SKM-1 (cell line): ENCODE data around the gene SLC8A1.

Experiments
- DNase-seq: peaks from one replicate; lab custom pipeline; 2025; ENCODE audit not compliant: unreplicated experiment; lab: John Stamatoyannopoulos, UW

SLC8A1 gene

GRCh38 chr2:40458271-40458794 is 6.4 kb upstream of the SLC8A1 start:
- no peak for DNase-seq

GRCh38 chr2:40457837-40458236 is 5.9 kb upstream of the SLC8A1 start:
- no peak for DNase-seq

- DNase-seq = no peak
Measured at GRCh38 chr2:40457366-40457765, 5.5 kb upstream of the SLC8A1 start.

- no peak for DNase-seq
Measured at GRCh38 chr2:40456926-40457325, 5.0 kb upstream of the SLC8A1 start.

GRCh38 chr2:40455661-40456060 is 3.8 kb upstream of the SLC8A1 start:
- peak; percentile 81 for DNase-seq

GRCh38 chr2:40454321-40454720 is 2.4 kb upstream of the SLC8A1 start:
- DNase-seq = no peak

- DNase-seq = no peak
Measured at GRCh38 chr2:40452786-40453185, 896 bp upstream of the SLC8A1 start.

- peak; percentile 45 for DNase-seq
Measured at GRCh38 chr2:40450796-40451430, 977 bp downstream of the SLC8A1 start.

GRCh38 chr2:40450066-40450795 is 1.7 kb downstream of the SLC8A1 start:
- DNase-seq = peak; percentile 70

- DNase-seq = no peak
Measured at GRCh38 chr2:40448476-40449079, 3.3 kb downstream of the SLC8A1 start.

- no peak for DNase-seq
Measured at GRCh38 chr2:40445467-40445866, 6.4 kb downstream of the SLC8A1 start.

GRCh38 chr2:40440835-40441234 is 11.1 kb downstream of the SLC8A1 start:
- DNase-seq = peak; percentile 70

GRCh38 chr2:40439473-40439872 is 12.4 kb downstream of the SLC8A1 start:
- DNase-seq = no peak

GRCh38 chr2:40436093-40436475 is 15.8 kb downstream of the SLC8A1 start:
- no peak for DNase-seq

- peak; percentile 53 for DNase-seq
Measured at GRCh38 chr2:40435426-40436092, 16.3 kb downstream of the SLC8A1 start.

- DNase-seq = no peak
Measured at GRCh38 chr2:40434731-40435271, 17.1 kb downstream of the SLC8A1 start.

GRCh38 chr2:40433736-40434135 is 18.2 kb downstream of the SLC8A1 start:
- DNase-seq = no peak

- no peak for DNase-seq
Measured at GRCh38 chr2:40432921-40433483, 18.9 kb downstream of the SLC8A1 start.

- peak; percentile 94 for DNase-seq
Measured at GRCh38 chr2:40431600-40431955, 20.3 kb downstream of the SLC8A1 start.

GRCh38 chr2:40430776-40431599 is 20.9 kb downstream of the SLC8A1 start:
- no peak for DNase-seq
